H1 (cell line): ENCODE measurements around the gene PDE4D.

ENCODE experiments used
- BRCA1 ChIP-seq: IDR thresholded peaks from 2 replicates; pipeline ENCODE4 v1.6.1; 2012; ENCODE audit warnings: low read depth, low read length, improper control_type of control experiment
- EGR1 ChIP-seq: IDR thresholded peaks from 2 replicates; pipeline ENCODE4 v1.6.1; 2011; ENCODE audit warnings: low read depth, low read length, borderline replicate concordance
- FOSL1 ChIP-seq: IDR thresholded peaks from 2 replicates; pipeline ENCODE4 v1.6.1; 2011; ENCODE audit warnings: mild to moderate bottlenecking, low read depth, low read length, moderate library complexity; ENCODE audit not compliant: insufficient read depth
- GABPA ChIP-seq: IDR thresholded peaks from 2 replicates; pipeline ENCODE4 v1.6.1; 2011; ENCODE audit warnings: mild to moderate bottlenecking, low read length, moderate library complexity, borderline replicate concordance; ENCODE audit not compliant: insufficient read depth
- NRF1 ChIP-seq: IDR thresholded peaks from 2 replicates; pipeline ENCODE4 v1.6.1; 2011; ENCODE audit warnings: mild to moderate bottlenecking, low read depth, low read length, improper control_type of control experiment
- POLR2A ChIP-seq, 2 experiments: IDR thresholded peaks; 1 replicate in 1 of 2; 2 replicates in 1 of 2; pipeline ENCODE4 v1.6.1; 2011; ENCODE audit warnings: low read depth in 2 of 2, low read length in 2 of 2, mild to moderate bottlenecking in 2 of 2; ENCODE audit errors: control extremely low read depth in 1 of 2
- POLR2AphosphoS5 ChIP-seq: IDR thresholded peaks from 2 replicates; pipeline ENCODE4 v1.6.1; 2011; ENCODE audit warnings: low read depth, low read length
- RBBP5 ChIP-seq: IDR thresholded peaks from 2 replicates; pipeline ENCODE4 v1.7.1; 2012; ENCODE audit warnings: low read depth, mild to moderate bottlenecking, inconsistent platforms, low read length, moderate library complexity, borderline replicate concordance
- SIN3A ChIP-seq, 2 experiments: IDR thresholded peaks in 1 of 2; conservative IDR thresholded peaks in 1 of 2; 2 replicates each; pipeline ENCODE4 v1.6.1; 2011 to 2012; ENCODE audit warnings: low read length in 2 of 2, improper control_type of control experiment in 1 of 2, low read depth in 1 of 2, mild to moderate bottlenecking in 1 of 2
- SP1 ChIP-seq: IDR thresholded peaks from 2 replicates; pipeline ENCODE4 v1.6.1; 2011; ENCODE audit warnings: low read depth, low read length
- TAF1 ChIP-seq: IDR thresholded peaks from 2 replicates; pipeline ENCODE4 v1.6.1; 2011; ENCODE audit warnings: mild to moderate bottlenecking, low read depth, low read length
- TBP ChIP-seq: IDR thresholded peaks from 2 replicates; pipeline ENCODE4 v1.6.1; 2011; ENCODE audit warnings: low read depth, low read length, improper control_type of control experiment
- TCF12 ChIP-seq: IDR thresholded peaks from 2 replicates; pipeline ENCODE4 v1.6.1; 2011; ENCODE audit warnings: low read depth, mild to moderate bottlenecking, low read length
- TF ChIP-seq, protein P1 (sequence below), 3 experiments: IDR thresholded peaks; 1 replicate in 2 of 3; 2 replicates in 1 of 3; pipeline versions ENCODE4 v1.5.1 to v1.6.1; 2011; ENCODE audit warnings: low read length in 3 of 3, mild to moderate bottlenecking in 3 of 3, inconsistent platforms in 2 of 3, low read depth in 1 of 3, moderate library complexity in 1 of 3; ENCODE audit not compliant: insufficient read depth in 1 of 3; ENCODE audit errors: control extremely low read depth in 1 of 3

DNA sequence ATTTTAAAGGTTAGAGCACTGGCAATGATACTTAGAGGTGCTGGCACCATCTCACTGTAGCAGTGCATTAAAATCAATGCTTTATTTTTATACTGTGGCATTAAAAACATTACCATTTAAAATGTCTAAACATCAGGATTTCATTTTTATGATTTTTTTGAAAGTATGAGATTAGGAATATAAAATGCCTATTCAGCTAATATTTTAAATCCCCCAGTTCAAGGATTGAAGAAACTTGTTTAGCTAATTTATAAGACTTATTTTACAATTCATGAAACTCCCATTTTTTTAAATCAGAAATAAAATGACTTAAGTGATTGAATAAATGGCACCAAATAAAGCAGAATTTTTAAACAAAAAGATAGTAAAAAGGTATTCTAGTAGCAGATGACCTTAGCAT is 685.1 kb downstream of the PDE4D start:
- TF ChIP-seq, protein P1, sequence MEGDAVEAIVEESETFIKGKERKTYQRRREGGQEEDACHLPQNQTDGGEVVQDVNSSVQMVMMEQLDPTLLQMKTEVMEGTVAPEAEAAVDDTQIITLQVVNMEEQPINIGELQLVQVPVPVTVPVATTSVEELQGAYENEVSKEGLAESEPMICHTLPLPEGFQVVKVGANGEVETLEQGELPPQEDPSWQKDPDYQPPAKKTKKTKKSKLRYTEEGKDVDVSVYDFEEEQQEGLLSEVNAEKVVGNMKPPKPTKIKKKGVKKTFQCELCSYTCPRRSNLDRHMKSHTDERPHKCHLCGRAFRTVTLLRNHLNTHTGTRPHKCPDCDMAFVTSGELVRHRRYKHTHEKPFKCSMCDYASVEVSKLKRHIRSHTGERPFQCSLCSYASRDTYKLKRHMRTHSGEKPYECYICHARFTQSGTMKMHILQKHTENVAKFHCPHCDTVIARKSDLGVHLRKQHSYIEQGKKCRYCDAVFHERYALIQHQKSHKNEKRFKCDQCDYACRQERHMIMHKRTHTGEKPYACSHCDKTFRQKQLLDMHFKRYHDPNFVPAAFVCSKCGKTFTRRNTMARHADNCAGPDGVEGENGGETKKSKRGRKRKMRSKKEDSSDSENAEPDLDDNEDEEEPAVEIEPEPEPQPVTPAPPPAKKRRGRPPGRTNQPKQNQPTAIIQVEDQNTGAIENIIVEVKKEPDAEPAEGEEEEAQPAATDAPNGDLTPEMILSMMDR (IDR thresholded peaks at IDR 0.05; ENCODE audit: control extremely low read depth in 1 of 3, insufficient read depth in 1 of 3, low read depth in 1 of 3, low read length in 3 of 3) = no peak
- TF ChIP-seq FOSL1 = no peak
- no peak for TF ChIP-seq GABPA
- no peak for TF ChIP-seq TAF1
- no peak for TF ChIP-seq POLR2AphosphoS5
- no peak for TF ChIP-seq TCF12
- no peak for TF ChIP-seq SIN3A (conservative IDR thresholded peaks at IDR 0.05 in 1 of 2, IDR thresholded peaks at IDR 0.05 in 1 of 2; ENCODE audit: low read depth in 1 of 2, low read length in 2 of 2)
- no peak for TF ChIP-seq NRF1
- TF ChIP-seq POLR2A (IDR thresholded peaks at IDR 0.05; ENCODE audit: control extremely low read depth in 1 of 2, low read depth in 2 of 2, low read length in 2 of 2) = no peak
- TF ChIP-seq BRCA1 = no peak
- no peak for TF ChIP-seq TBP
- TF ChIP-seq EGR1 = no peak
- TF ChIP-seq SP1 = no peak
- no peak for TF ChIP-seq RBBP5
